Liver (tissue), 3 donors: ENCODE measurements around the gene UQCRFS1.

ENCODE experiments used
- CTCF ChIP-seq: fragments of 150-350 bp; IDR thresholded peaks from 2 replicates; pipeline ENCODE4 v1.5.1; 2017; ENCODE audit warnings: improper control_type of control experiment, low read depth, low read length; ENCODE audit not compliant: missing input control
- FOXA2 ChIP-seq: IDR thresholded peaks from 2 replicates; pipeline ENCODE4 v1.6.1; 2016; ENCODE audit warnings: antibody characterized with exemption
- GABPA ChIP-seq, 2 donors: IDR thresholded peaks in 1 of 2; conservative IDR thresholded peaks in 1 of 2; 2 replicates each; pipeline ENCODE4 v1.6.1; 2016; ENCODE audit warnings: antibody characterized with exemption in 2 of 2, mild to moderate bottlenecking in 1 of 2, moderate library complexity in 1 of 2
- RXRA ChIP-seq, 2 donors: IDR thresholded peaks; 2 replicates each; pipeline ENCODE4 v1.6.1; 2017 to 2018; ENCODE audit warnings: antibody characterized with exemption in 2 of 2, mild to moderate bottlenecking in 1 of 2
- SP1 ChIP-seq: IDR thresholded peaks from 2 replicates; pipeline ENCODE4 v1.6.1; 2018; ENCODE audit warnings: antibody characterized with exemption, mild to moderate bottlenecking
- TF ChIP-seq, protein P1 (sequence below): IDR thresholded peaks from 2 replicates; pipeline ENCODE4 v1.6.1; 2016; ENCODE audit warnings: antibody characterized with exemption, mild to moderate bottlenecking
- donor health status: healthy.
- donor health status: healthy.

DNA sequence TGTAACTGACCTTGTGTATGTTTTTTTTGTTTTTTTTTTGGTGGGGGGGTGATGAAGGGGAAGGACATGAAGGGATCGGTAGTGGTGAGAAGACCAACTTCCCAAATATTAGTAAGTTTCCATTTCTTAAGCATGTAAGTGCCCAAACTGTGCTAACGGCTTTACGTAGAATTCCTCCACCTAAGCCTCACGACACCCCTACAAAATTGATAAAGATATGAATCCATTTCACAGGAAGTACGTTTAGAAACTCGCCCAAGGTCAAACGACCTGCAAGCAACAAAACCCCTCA lies 649 bp downstream of the UQCRFS1 start:
- no peak for TF ChIP-seq CTCF
- TF ChIP-seq FOXA2, result no peak
- no peak for TF ChIP-seq SP1
- no peak for TF ChIP-seq GABPA (IDR thresholded peaks at IDR 0.05 in 1 of 2, conservative IDR thresholded peaks at IDR 0.05 in 1 of 2)
- TF ChIP-seq, protein P1, sequence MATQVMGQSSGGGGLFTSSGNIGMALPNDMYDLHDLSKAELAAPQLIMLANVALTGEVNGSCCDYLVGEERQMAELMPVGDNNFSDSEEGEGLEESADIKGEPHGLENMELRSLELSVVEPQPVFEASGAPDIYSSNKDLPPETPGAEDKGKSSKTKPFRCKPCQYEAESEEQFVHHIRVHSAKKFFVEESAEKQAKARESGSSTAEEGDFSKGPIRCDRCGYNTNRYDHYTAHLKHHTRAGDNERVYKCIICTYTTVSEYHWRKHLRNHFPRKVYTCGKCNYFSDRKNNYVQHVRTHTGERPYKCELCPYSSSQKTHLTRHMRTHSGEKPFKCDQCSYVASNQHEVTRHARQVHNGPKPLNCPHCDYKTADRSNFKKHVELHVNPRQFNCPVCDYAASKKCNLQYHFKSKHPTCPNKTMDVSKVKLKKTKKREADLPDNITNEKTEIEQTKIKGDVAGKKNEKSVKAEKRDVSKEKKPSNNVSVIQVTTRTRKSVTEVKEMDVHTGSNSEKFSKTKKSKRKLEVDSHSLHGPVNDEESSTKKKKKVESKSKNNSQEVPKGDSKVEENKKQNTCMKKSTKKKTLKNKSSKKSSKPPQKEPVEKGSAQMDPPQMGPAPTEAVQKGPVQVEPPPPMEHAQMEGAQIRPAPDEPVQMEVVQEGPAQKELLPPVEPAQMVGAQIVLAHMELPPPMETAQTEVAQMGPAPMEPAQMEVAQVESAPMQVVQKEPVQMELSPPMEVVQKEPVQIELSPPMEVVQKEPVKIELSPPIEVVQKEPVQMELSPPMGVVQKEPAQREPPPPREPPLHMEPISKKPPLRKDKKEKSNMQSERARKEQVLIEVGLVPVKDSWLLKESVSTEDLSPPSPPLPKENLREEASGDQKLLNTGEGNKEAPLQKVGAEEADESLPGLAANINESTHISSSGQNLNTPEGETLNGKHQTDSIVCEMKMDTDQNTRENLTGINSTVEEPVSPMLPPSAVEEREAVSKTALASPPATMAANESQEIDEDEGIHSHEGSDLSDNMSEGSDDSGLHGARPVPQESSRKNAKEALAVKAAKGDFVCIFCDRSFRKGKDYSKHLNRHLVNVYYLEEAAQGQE, result no peak
- no peak for TF ChIP-seq RXRA (IDR thresholded peaks at IDR 0.05)
